Measurements from ENCODE around the gene PARD6A.

- TF ChIP-seq CTCF (conservative IDR thresholded peaks at IDR 0.05), result no peak
- no peak for TF ChIP-seq ZFX (IDR thresholded peaks at IDR 0.05)
These were observed 15.8 kb downstream of the PARD6A start for GRCh38 chr16:67676516-67676915.

All from C4-2B (cell line).